GM19023 (cell line): ENCODE results near the gene HTR3D.
"Not testable (repeated sequence)": the region's sequence is repeated elsewhere in the genome, so short reads cannot be mapped to it uniquely, and the experiment has no call there.

ENCODE experiments used
- ATAC-seq: cut with Tn5 transposase; IDR thresholded peaks from one replicate; pipeline ENCODE4 v1.9.1; 2021; ENCODE audit warnings: mild to moderate bottlenecking, moderate library complexity; ENCODE audit not compliant: unreplicated experiment

HTR3D gene

DNA sequence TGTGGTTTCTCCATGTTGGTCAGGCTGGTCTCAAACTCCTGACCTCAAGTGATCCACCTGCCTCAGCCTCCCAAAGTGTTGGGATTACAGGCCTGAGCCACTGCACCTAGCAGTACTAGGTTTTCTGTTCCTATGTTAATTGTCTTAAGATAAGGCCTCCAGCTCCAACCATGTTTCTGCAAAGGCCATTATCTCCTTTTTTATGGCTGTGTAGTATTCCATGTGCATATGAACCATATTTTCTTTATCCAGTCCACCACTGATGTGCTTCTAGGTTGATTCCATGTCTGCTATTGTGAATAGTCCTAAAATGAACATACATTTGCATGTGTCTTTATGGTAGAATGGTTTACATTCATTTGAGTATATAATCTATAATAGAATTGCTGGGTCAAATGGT, 31.1 kb downstream of the HTR3D start:
- no peak for ATAC-seq

DNA sequence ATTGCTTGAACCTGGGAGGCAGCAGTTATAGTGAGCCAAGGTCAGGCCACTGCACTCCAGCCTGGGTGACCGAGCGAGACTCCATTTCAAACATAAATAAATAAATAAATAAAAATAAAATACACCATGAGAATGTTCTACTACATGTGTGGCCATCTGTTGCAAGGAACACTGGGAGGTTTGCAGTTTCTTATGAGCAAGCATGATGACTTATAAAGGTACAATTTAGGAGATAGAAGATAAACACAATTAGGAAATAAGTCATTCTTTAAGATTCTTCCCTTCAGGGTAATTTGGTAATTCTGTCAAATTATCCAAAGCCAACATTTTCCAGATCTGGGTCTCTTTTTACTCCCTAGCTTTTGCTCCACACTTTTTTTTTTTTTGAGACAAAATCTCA, 34.7 kb downstream of the HTR3D start:
- ATAC-seq: no peak

DNA sequence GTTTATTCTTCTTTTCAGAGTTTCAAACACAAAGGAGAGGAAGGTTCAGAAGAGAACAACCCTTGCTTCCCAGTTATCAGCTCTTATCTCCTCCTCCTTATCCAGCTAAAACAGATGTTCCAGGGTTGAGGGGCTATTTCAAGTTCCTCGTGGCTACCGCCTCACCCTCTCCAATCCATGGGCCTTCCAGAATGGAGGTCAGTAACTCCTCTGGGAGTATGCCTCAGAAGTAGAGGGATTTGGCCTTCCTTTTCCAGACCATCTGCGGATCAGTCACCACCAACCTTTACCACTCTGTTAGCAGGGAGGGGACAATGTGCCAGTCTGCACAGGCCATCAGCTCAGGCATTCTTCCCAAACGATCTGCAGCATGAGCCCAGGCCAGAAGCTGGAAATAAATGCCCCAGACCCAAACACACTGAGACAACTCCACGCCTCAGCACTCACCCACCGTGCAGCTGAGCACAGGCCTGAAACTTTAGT, 36.1 kb downstream of the HTR3D start:
- ATAC-seq: no peak

DNA sequence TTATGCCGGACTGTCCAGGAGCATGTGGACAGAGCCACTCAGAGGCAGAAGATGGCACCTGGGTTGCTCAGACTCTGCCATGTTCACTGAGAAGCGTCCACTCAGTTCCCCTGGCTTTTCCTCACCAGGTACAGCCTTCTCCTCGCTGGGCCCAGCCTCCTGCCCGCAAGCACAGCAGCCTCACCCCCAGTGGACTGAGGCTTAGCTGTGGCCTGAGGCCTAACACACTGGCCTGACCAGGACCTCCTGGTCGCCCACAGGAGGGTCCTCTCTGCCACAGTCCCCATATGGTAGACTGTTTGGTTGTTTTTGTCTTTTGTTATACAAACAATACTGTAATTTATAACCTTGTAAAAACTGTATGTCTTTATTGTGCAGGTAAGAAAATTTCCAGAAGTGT, 36.8 kb downstream of the HTR3D start:
- ATAC-seq: no peak

DNA sequence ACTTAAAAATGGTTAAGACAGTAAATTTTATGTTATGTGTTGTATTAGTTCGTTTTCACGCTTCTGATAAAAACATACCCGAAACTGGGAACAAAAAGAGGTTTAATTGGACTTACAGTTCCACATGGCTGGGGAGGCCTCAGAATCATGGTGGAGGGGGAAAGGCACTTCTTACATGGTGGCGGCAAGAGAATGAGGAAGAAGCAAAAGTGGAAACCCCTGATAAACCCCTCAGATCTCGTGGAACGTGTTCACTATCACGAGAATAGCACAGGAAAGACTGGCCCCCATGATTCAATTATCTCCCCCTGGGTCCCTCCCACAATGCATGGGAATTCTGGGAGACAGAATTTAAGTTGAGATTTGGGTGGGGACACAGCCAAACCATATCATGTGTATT, 39.6 kb downstream of the HTR3D start:
- not testable (repeated sequence) for ATAC-seq

DNA sequence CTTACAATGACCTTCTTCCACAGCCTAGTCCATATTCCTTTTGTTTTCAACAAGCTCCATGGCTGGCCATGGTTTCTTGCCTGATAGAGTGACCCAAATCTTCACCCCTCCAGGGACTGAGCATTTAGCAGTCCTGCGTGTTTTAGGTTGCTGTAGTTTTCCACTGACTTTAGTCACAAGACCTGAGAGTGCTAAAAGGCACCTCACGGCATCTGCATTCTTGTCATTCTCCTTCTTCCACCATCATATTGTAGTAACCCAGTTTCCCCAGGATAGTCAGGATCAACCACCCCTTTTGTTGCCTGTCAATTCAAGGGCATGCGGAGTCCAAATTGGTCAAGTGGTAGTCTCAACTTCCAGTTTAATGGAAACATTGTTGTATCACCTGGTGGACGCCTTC, 42.1 kb downstream of the HTR3D start:
- ATAC-seq: no peak

DNA sequence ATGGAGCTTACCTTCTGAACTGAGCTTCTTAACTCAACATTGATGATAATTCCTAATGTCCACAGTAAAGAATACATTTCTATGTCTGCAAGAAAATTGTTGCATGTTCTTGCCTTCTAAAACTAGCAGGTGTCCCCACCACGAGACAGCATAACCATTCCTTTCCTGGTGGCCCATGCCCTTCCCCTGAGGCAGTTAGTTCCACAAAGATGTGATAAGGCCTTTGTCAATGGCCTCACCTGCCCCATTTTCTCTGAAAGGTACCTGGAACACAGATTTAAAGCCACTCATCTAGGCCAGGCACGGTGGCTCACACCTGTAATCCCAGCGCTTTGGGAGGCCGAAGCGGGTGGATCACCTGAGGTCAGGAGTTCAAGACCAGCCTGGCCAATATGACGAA, 44.4 kb downstream of the HTR3D start:
- no peak for ATAC-seq

DNA sequence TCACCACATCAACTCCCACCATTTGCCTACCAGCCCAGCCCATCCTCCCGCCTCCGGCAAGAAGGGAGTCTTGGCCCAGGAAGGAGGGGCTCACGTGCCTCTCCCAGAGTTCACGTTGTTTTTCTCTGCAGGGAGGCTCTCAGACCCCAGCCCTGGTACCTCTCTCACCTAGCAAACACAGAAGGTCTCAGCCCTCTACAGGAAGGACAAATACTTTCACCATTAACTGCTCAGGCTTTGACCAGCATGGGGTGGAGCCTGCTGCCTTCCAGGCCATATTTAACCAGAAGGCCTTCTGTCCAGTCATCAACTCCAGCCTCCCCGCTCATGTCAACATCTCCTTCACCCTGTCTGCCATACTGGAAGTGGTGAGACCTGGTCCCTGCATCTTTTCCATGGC, 46.3 kb downstream of the HTR3D start:
- no peak for ATAC-seq

DNA sequence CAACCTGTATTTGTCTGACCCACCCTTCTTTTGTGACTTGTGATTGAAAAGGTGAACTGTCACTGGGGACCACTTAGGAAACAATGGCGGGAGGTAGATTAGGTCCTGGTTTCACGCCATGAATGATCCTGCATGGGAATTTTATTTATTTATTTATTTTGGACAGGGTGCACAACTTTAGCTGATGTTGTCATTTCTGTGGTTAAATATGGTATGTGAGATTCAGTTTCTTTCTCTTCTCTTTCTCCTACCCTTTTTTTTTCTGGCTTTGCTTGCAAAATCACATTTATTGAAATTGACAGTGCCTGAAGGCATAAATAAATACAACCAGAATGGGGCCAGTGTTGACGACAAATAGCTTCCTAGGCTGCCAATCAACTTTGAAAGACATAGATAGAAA, 47.3 kb downstream of the HTR3D start:
- no peak for ATAC-seq

DNA sequence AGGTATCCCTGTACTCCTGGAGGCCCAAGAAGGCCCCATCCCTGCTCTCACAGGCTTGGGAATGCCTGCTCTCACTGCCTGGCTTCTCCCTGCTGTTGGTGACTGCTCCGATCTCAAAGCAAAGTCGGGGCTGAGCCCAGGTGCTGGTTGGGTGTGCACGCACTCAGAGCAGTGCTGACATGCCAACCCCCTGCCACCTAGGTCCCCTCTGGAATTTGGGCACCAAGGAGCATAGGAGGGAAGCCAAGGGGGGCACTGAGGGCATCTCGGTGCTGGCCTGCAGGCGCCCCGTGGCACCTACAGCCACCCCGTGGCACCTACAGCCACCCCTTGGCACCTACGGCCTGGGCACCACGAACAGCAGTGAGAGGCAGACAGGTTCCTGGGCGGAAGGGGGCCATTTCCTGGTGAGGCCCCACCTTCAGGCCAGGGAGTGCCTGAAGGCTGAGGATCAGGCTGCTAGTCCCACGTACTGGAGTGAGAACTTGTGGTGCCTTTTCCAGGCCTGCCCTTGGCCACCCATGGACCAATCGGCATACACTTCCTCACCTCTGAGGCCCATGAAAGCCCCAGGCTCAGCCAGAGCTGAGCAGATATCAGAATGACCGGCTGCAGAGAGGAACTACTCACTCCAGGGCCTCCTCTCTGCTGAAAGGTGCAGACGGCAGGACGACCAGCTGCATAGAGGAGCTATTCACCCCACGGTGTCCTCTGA, 49.7 kb downstream of the HTR3D start:
- ATAC-seq: no peak

DNA sequence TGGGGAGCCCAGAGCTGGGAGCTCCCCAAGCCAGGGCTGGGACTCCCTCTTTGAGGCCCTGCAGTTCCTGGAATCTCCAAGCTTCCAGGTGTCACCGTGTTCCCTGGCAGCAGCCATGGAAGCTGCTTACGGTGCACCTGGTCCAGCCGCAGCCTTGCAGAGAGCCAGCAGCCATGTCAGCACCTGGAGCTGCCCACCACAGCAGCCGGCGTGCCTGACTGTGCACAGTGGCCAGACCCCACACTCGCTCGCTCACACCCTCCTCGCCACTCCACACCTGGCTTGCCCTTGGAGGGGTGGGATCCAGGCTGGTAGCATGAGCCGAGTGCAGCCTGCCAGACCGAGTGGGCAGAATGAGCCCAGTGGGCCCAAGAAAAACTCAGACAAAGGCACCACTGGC, 50.5 kb downstream of the HTR3D start:
- no peak for ATAC-seq

DNA sequence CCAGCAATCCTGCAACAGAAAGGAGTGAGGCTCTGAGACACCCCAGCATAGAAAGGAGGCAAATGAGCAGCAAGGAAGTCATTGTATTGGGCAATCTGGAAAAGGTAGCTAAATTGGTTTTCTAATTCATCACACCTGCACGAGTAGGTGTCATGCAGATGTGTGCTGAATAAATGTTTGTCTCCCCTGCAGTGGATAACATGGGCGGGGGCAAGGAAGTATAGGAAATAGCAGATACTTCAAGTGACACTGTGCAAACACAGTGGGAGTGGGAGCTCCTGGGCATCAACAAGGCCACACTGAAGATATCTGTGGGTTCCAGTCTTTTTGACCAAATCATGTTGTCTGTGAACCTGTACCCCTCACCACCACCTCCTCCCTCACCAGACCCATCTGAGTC, 50.9 kb downstream of the HTR3D start:
- no peak for ATAC-seq

DNA sequence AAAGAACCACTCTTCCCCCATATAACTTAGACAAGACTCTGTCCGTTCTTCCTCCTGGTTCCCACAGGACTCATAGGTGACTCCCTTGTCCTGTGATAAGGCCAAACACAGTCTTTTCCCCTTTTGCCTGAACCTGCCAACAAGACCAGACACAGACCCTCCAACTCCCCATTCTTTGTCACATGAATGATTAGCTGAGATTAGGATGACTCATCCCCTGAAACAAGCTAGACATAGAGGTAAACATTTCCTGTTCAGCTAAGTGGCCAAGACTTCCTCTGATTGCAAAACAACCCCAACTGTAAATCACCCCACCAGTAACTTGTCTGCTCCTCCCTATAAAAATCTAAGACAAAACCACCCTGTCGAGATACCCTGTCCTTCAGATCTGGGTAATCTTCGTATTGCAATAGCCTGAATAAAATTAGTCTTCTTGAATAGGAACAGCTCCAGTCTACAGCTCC, 53.9 kb downstream of the HTR3D start:
- no peak for ATAC-seq
